Measurements from ENCODE around the gene GPC2.

The GPC2 gene

GRCh38 chr7:100167912-100168323 is 9.3 kb downstream of the GPC2 start:
- H3K4me3 ChIP-seq (ENCODE audit: low read length) = peak overlapping the region; percentile 32; the same call in 1 of the 2 replicates
- no peak for TF ChIP-seq ZNF274 (IDR thresholded peaks at IDR 0.05; ENCODE audit: low read depth, low read length)

GRCh38 chr7:100166970-100167911 is 9.9 kb downstream of the GPC2 start:
- no peak for TF ChIP-seq ZNF274 (IDR thresholded peaks at IDR 0.05; ENCODE audit: low read depth, low read length)
- no peak overlapping the region; the same call in 1 of the 2 replicates for H3K4me3 ChIP-seq (ENCODE audit: low read length)

GRCh38 chr7:100166317-100166940 is 10.8 kb downstream of the GPC2 start:
- TF ChIP-seq ZNF274 (IDR thresholded peaks at IDR 0.05; ENCODE audit: low read depth, low read length) = no peak

GRCh38 chr7:100163871-100164270 is 13.3 kb downstream of the GPC2 start:
- no peak for TF ChIP-seq ZNF274 (IDR thresholded peaks at IDR 0.05; ENCODE audit: low read depth, low read length)
- no peak overlapping the region for H3K4me3 ChIP-seq (ENCODE audit: low read length)

More at GRCh38 chr7:100166317-100166940, 10.8 kb downstream of the GPC2 start:
- no peak overlapping the region for H3K4me3 ChIP-seq (ENCODE audit: low read length)

GRCh38 chr7:100163006-100163531 is 14.1 kb downstream of the GPC2 start:
- TF ChIP-seq ZNF274 (IDR thresholded peaks at IDR 0.05; ENCODE audit: low read depth, low read length) = no peak
- no peak overlapping the region for H3K4me3 ChIP-seq (ENCODE audit: low read length)

GRCh38 chr7:100160067-100160466 is 17.1 kb downstream of the GPC2 start:
- no peak overlapping the region for H3K4me3 ChIP-seq (ENCODE audit: low read length)
- no peak for TF ChIP-seq ZNF274 (IDR thresholded peaks at IDR 0.05; ENCODE audit: low read depth, low read length)

- H3K4me3 ChIP-seq (ENCODE audit: low read length) = peak overlapping the region; percentile 95
- TF ChIP-seq ZNF274 (IDR thresholded peaks at IDR 0.05; ENCODE audit: low read depth, low read length) = no peak
Observed at GRCh38 chr7:100159099-100159623, 18.0 kb downstream of the GPC2 start.

GRCh38 chr7:100158229-100159098 is 18.7 kb downstream of the GPC2 start, which contains the start of gene TRAPPC14:
Gene TRAPPC14, minus strand, starts transcription at chr7:100158723. Its CDS starts 224 bp downstream, at chr7:100158499.
- no peak for TF ChIP-seq ZNF274 (IDR thresholded peaks at IDR 0.05; ENCODE audit: low read depth, low read length)
- peak within 1 kb of the TSS; percentile 95 for H3K4me3 ChIP-seq (ENCODE audit: low read length)

- peak overlapping the region; percentile 95 for H3K4me3 ChIP-seq (ENCODE audit: low read length)
- no peak for TF ChIP-seq ZNF274 (IDR thresholded peaks at IDR 0.05; ENCODE audit: low read depth, low read length)
Observed at GRCh38 chr7:100157334-100158228, 19.6 kb downstream of the GPC2 start.

GRCh38 chr7:100157069-100157333 is 20.2 kb downstream of the GPC2 start:
- TF ChIP-seq ZNF274 (IDR thresholded peaks at IDR 0.05; ENCODE audit: low read depth, low read length) = no peak
- H3K4me3 ChIP-seq (ENCODE audit: low read length) = no peak overlapping the region; the same call in 1 of the 2 replicates

GRCh38 chr7:100156331-100157068 is 20.7 kb downstream of the GPC2 start:
- no peak overlapping the region; the same call in 1 of the 2 replicates for H3K4me3 ChIP-seq (ENCODE audit: low read length)
- no peak for TF ChIP-seq ZNF274 (IDR thresholded peaks at IDR 0.05; ENCODE audit: low read depth, low read length)
